SH-SY5Y (cell line): Measurements from ENCODE around the gene ZNF415.

Source experiments
- GATA2 ChIP-seq: IDR thresholded peaks from 2 replicates; pipeline ENCODE4 v1.6.1; 2011; ENCODE audit warnings: mild to moderate bottlenecking, low read depth, low read length
- GATA3 ChIP-seq: IDR thresholded peaks from 2 replicates; pipeline ENCODE4 v1.6.1; 2011; ENCODE audit warnings: low read depth, mild to moderate bottlenecking, low read length, moderate library complexity

Gene ZNF415

GRCh38 chr19:53132141-53132991, at the start of gene ZNF415:
Gene ZNF415 (minus strand): TSS chr19:53132910. CDS start chr19:53122676, 10,234 bp downstream.
- TF ChIP-seq GATA2 (no peak), GATA3 (no peak)

GRCh38 chr19:53182202-53182601, 49.5 kb upstream of the ZNF415 start:
- TF ChIP-seq GATA2, result no peak
- no peak for TF ChIP-seq GATA3

GRCh38 chr19:53177986-53178385, 45.3 kb upstream of the ZNF415 start:
- TF ChIP-seq GATA2 (no peak), GATA3 (no peak)

- no peak for TF ChIP-seq GATA3
- no peak for TF ChIP-seq GATA2
These were observed 40.2 kb upstream of the ZNF415 start for GRCh38 chr19:53172889-53173288.

- no peak for TF ChIP-seq GATA2
- no peak for TF ChIP-seq GATA3
These were observed 33.0 kb upstream of the ZNF415 start for GRCh38 chr19:53165691-53166091.

- no peak for TF ChIP-seq GATA3
- TF ChIP-seq GATA2, result no peak
These were observed 28.4 kb upstream of the ZNF415 start for GRCh38 chr19:53161123-53161522.

- TF ChIP-seq GATA3 (no peak), GATA2 (no peak)
These were observed 27.6 kb upstream of the ZNF415 start for GRCh38 chr19:53160350-53160749.

GRCh38 chr19:53158119-53158656, 25.5 kb upstream of the ZNF415 start:
- TF ChIP-seq GATA2 (no peak), GATA3 (no peak)

- no peak for TF ChIP-seq GATA2
- TF ChIP-seq GATA3, result no peak
These were observed 24.9 kb upstream of the ZNF415 start for GRCh38 chr19:53157626-53158025.

GRCh38 chr19:53156850-53157249, 24.1 kb upstream of the ZNF415 start:
- no peak for TF ChIP-seq GATA2
- no peak for TF ChIP-seq GATA3

GRCh38 chr19:53147645-53148044, 14.9 kb upstream of the ZNF415 start:
- TF ChIP-seq GATA3 (no peak), GATA2 (no peak)

GRCh38 chr19:53140351-53140750, 7.6 kb upstream of the ZNF415 start:
- TF ChIP-seq GATA2 (no peak), GATA3 (no peak)

GRCh38 chr19:53136432-53136831, 3.7 kb upstream of the ZNF415 start:
- TF ChIP-seq GATA2, result no peak
- TF ChIP-seq GATA3, result no peak

- TF ChIP-seq GATA2 (no peak), GATA3 (no peak)
These were observed 983 bp downstream of the ZNF415 start for GRCh38 chr19:53131727-53132126.

GRCh38 chr19:53131085-53131590, 1.6 kb downstream of the ZNF415 start:
- TF ChIP-seq GATA2 (no peak), GATA3 (no peak)
